Nephron progenitor cell (in vitro differentiated cells): ENCODE results near the gene PTS.

Experiments
- DNase-seq: peaks from one replicate; pipeline ENCODE4 v3.0.0; 2021
- H3K27ac Mint-ChIP-seq: 2 replicates; pipeline ENCODE4 v1.8.0; 2021; ENCODE audit warnings: mild to moderate bottlenecking, moderate library complexity, mixed read lengths
- H3K27me3 Mint-ChIP-seq: 2 replicates; pipeline ENCODE4 v1.8.0; 2021; ENCODE audit warnings: mild to moderate bottlenecking, low read depth, mixed read lengths; ENCODE audit not compliant: poor library complexity
- H3K36me3 Mint-ChIP-seq: 2 replicates; pipeline ENCODE4 v1.8.0; 2021; ENCODE audit warnings: low read depth, mixed read lengths
- H3K4me1 Mint-ChIP-seq: 2 replicates; pipeline ENCODE4 v1.8.0; 2021; ENCODE audit warnings: mixed read lengths
- H3K4me3 Mint-ChIP-seq: 2 replicates; pipeline ENCODE4 v1.8.0; 2021; ENCODE audit warnings: mild to moderate bottlenecking, moderate library complexity, mixed read lengths
- H3K9me3 Mint-ChIP-seq: 2 replicates; pipeline ENCODE4 v1.8.0; 2021; ENCODE audit warnings: mild to moderate bottlenecking, moderate library complexity, mixed read lengths
- TF ChIP-seq, protein P1 (sequence below): fragments of 200-600 bp; sonication (generic); IDR thresholded peaks from 2 replicates; pipeline ENCODE4 v1.5.0; 2021; ENCODE audit warnings: antibody characterized with exemption

PTS gene

GRCh38 chr11:112255067-112255720 lies 29.0 kb downstream of the PTS start:
- peaks cover 7% of the 10 kb centered on the region for H3K4me1 Mint-ChIP-seq
- no peak for DNase-seq

GRCh38 chr11:112260490-112260889 lies 34.3 kb downstream of the PTS start, which contains the start of gene PLET1:
Gene PLET1, minus strand, starts transcription at chr11:112260860. Its CDS starts 271 bp downstream, at chr11:112260589.
- DNase-seq, result no peak
- Mint-ChIP-seq H3K4me1 (no peaks in the 10 kb centered on the region), H3K36me3 (peaks cover 7% of the 10 kb centered on the region), H3K27ac (no peak within 1 kb of the TSS), H3K4me3 (no peak within 1 kb of the TSS), H3K27me3 (peaks cover 14% of the 10 kb centered on the region), H3K9me3 (peaks cover 5% of the 10 kb centered on the region)
- TF ChIP-seq, protein P1, sequence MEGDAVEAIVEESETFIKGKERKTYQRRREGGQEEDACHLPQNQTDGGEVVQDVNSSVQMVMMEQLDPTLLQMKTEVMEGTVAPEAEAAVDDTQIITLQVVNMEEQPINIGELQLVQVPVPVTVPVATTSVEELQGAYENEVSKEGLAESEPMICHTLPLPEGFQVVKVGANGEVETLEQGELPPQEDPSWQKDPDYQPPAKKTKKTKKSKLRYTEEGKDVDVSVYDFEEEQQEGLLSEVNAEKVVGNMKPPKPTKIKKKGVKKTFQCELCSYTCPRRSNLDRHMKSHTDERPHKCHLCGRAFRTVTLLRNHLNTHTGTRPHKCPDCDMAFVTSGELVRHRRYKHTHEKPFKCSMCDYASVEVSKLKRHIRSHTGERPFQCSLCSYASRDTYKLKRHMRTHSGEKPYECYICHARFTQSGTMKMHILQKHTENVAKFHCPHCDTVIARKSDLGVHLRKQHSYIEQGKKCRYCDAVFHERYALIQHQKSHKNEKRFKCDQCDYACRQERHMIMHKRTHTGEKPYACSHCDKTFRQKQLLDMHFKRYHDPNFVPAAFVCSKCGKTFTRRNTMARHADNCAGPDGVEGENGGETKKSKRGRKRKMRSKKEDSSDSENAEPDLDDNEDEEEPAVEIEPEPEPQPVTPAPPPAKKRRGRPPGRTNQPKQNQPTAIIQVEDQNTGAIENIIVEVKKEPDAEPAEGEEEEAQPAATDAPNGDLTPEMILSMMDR, result no peak

More at GRCh38 chr11:112255067-112255720, 29.0 kb downstream of the PTS start:
- H3K4me3 Mint-ChIP-seq, result no peak overlapping the region
- TF ChIP-seq, protein P1, result no peak
- no peak overlapping the region for H3K27ac Mint-ChIP-seq
- no peaks in the 10 kb centered on the region for H3K9me3 Mint-ChIP-seq
- H3K27me3 Mint-ChIP-seq, result peaks cover 7% of the 10 kb centered on the region
- no peaks in the 10 kb centered on the region for H3K36me3 Mint-ChIP-seq

GRCh38 chr11:112265659-112266409 lies 39.6 kb downstream of the PTS start:
- DNase-seq, result no peak
- Mint-ChIP-seq H3K27ac (no peak overlapping the region), H3K4me1 (peaks cover 5% of the 10 kb centered on the region), H3K4me3 (no peak overlapping the region), H3K9me3 (peaks cover 4% of the 10 kb centered on the region), H3K36me3 (peaks cover 5% of the 10 kb centered on the region), H3K27me3 (peaks cover 17% of the 10 kb centered on the region)
- TF ChIP-seq, protein P1, result no peak

GRCh38 chr11:112266410-112266778 lies 40.2 kb downstream of the PTS start:
- H3K9me3 Mint-ChIP-seq, result no peaks in the 10 kb centered on the region
- no peak for DNase-seq
- peaks cover 5% of the 10 kb centered on the region for H3K4me1 Mint-ChIP-seq
- no peak overlapping the region for H3K27ac Mint-ChIP-seq
- H3K27me3 Mint-ChIP-seq, result peaks cover 17% of the 10 kb centered on the region
- TF ChIP-seq, protein P1, result no peak
- no peaks in the 10 kb centered on the region for H3K36me3 Mint-ChIP-seq
- H3K4me3 Mint-ChIP-seq, result no peak overlapping the region

- H3K9me3 Mint-ChIP-seq, result no peaks in the 10 kb centered on the region
- peaks cover 5% of the 10 kb centered on the region for H3K4me1 Mint-ChIP-seq
- no peak overlapping the region for H3K4me3 Mint-ChIP-seq
- DNase-seq, result no peak
- peak overlapping the region; percentile 19 for H3K27ac Mint-ChIP-seq
- no peaks in the 10 kb centered on the region for H3K36me3 Mint-ChIP-seq
- peaks cover 17% of the 10 kb centered on the region for H3K27me3 Mint-ChIP-seq
- TF ChIP-seq, protein P1, result no peak
Observed at GRCh38 chr11:112267188-112267591, 41.0 kb downstream of the PTS start.
